ENCODE results near the gene YES1. TPM values are rescaled to one million over a fixed set of nuclear protein-coding genes. Genes with fewer than 3 reads are reported as not detected.
A peak's percentile ranks its signal among the peaks of the same experiment; 100 is the strongest.

YES1 gene
- total and polyA plus RNA-seq, 2 of the 8 experiments (the other 6 are each of a cell fraction or from before 2014, with no cell fraction given) = 14.8 to 94.3 TPM

DNA sequence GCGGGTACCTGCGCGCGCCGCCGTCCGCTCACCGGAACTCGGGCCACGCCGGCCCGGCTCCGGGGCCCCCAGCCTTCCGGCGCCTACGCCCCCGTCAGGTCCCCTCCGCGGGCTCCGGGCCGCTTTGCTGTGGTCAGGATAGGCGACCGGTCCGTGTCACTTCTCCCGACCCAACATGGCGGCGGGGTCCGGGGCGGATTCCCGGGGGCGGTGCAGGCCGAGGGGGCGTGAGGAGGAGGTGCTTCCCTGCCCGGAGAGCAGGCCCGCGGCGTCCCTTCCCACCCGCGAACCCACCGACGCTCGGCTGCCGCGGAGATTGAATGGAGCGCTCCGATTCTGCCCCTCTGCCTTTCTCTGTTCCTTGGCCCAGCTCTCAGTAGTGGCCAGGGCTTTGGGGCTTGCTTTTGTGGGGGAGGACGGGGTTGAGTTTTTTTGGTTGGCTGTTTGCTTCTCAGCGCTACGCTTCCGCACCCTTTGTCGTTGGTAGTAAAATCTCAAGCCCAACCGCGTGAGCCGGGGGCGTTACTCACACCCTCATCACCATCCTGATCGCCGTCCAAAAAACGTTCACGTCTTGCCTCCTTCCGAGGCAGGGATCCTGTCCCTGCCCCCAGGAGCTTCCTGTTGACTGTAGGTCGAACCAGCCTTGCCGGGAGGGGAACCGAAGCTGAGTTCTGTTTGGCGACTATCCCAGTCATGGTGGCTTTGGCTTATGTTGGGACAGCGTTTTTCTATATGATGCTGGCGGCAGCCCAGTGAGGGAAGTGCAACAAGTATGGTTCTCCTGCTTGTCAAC is 532 bp upstream of the YES1 start:
- H4K5ac ChIP-seq (ENCODE audit: insufficient read length, low read depth, low read length) = peak overlapping the region; percentile 94
- no peaks in the 10 kb centered on the region for H3K27me3 ChIP-seq (replicated peaks in 1 of 4; ENCODE audit: control insufficient read depth in 3 of 4, extremely low read depth in 1 of 4, insufficient read depth in 3 of 4, low read length in 3 of 4)
- H2BK5ac ChIP-seq (ENCODE audit: low read depth, low read length) = peak overlapping the region; percentile 96
- CTCF ChIA-PET (ENCODE audit: partially characterized antibody) = interaction anchor here (1.0 to 10.4 kb wide), 5 partner anchors 10 to 72 kb away, joined by 3 to 106 read pairs (median 7); no protein-coding TSS in a partner anchor
- peak overlapping the region; percentile 47 for H2AFZ ChIP-seq (ENCODE audit: low read length)
- H3K4ac ChIP-seq (replicated peaks; ENCODE audit: insufficient read length, low read depth, low read length) = peak overlapping the region; percentile 57
- H2BK15ac ChIP-seq (ENCODE audit: low read length) = peak overlapping the region; percentile 53; the same call in 1 of the 2 replicates
- DNase-seq (ENCODE audit: low read depth in 1 of 2, low spot score in 2 of 2) = peak in 1 of 2 experiments; percentile 90
- H3K56ac ChIP-seq (replicated peaks; ENCODE audit: insufficient read length, low read depth, low read length) = peak overlapping the region; percentile 63
- no peak for FAIRE-seq
- H4K20me1 ChIP-seq (replicated peaks in 1 of 2; ENCODE audit: control insufficient read depth in 1 of 2, insufficient read depth in 2 of 2, low read length in 2 of 2) = peaks cover 2 to 4% of the 10 kb centered on the region in 2 experiments
- H2BK20ac ChIP-seq (ENCODE audit: low read length) = peak overlapping the region; percentile 6; the same call in 1 of the 2 replicates
- H3K9ac ChIP-seq (replicated peaks in 1 of 4; ENCODE audit: extremely low read depth in 1 of 4, low read depth in 3 of 4, low read length in 3 of 4) = peak overlapping the region; percentile 63 to 93 (median 86)
- H4K91ac ChIP-seq (replicated peaks; ENCODE audit: insufficient read length, low read length) = peak overlapping the region; percentile 49
- H3K18ac ChIP-seq (ENCODE audit: extremely low read depth, low read length) = peak overlapping the region; percentile 85
- peaks cover 22 to 40% of the 10 kb centered on the region in 2 experiments for H3K79me2 ChIP-seq (ENCODE audit: control insufficient read depth in 1 of 2, insufficient read depth in 2 of 2, low read length in 2 of 2)
- no peak overlapping the region for H3K23ac ChIP-seq (ENCODE audit: insufficient read length)
- H3K27ac ChIP-seq (ENCODE audit: low read depth, low read length) = peak overlapping the region; percentile 94
- peaks cover 6% of the 10 kb centered on the region; the same call in 1 of the 2 replicates for H3K23me2 ChIP-seq (ENCODE audit: low read depth, low read length)
- peaks cover 3% of the 10 kb centered on the region; the same call in 1 of the 2 replicates for H3K79me1 ChIP-seq (ENCODE audit: low read depth, low read length)
- peak overlapping the region; percentile 92 to 93 (median 92) for H3K4me3 ChIP-seq (ENCODE audit: extremely low read depth in 1 of 4, insufficient read depth in 2 of 4, low read depth in 3 of 4, low read length in 4 of 4)
- peak overlapping the region; percentile 57 for H2BK120ac ChIP-seq (replicated peaks; ENCODE audit: low read depth, low read length)
- H3K36me3 ChIP-seq (ENCODE audit: control insufficient read depth in 2 of 4, insufficient read depth in 4 of 4, low read length in 3 of 4) = no peaks in the 10 kb centered on the region
- no peak overlapping the region for H3K14ac ChIP-seq (ENCODE audit: insufficient read length)
- H3K9me3 ChIP-seq (ENCODE audit: insufficient read depth in 2 of 2, low read depth in 1 of 2, low read length in 1 of 2) = no peaks in the 10 kb centered on the region
- H3K4me1 ChIP-seq (replicated peaks in 1 of 4; ENCODE audit: control insufficient read depth in 3 of 4, insufficient read depth in 4 of 4, low read length in 3 of 4) = peaks cover 0 to 4% (median 2%) of the 10 kb centered on the region in 4 experiments; a peak in 2 of 7 replicates
- no peak overlapping the region for H2AK5ac ChIP-seq (ENCODE audit: low read depth, low read length)
- H2BK12ac ChIP-seq (ENCODE audit: low read depth, low read length) = peak overlapping the region; percentile 3; the same call in 1 of the 2 replicates
- peak overlapping the region; percentile 98 for H4K8ac ChIP-seq (ENCODE audit: extremely low read depth, insufficient read depth, low read length)
- peak overlapping the region; percentile 88 to 90 for H3K4me2 ChIP-seq (ENCODE audit: insufficient read depth in 1 of 2, low read depth in 2 of 2, low read length in 2 of 2)
- 2% methylated on average over 44 of the region's 66 CpGs; no CpG with 5 or more reads in 1 of the 2 experiments for WGBS, 2 experiments (ENCODE audit: extremely low coverage in 1 of 2, insufficient coverage in 1 of 2, insufficient read length in 1 of 2, insufficient replicate concordance in 2 of 2, low coverage in 1 of 2, low lambda C conversion rate in 2 of 2, missing lambda C conversion rate in 1 of 2)
- POLR2A ChIA-PET (ENCODE audit: partially characterized antibody) = interaction anchor here (0.6 to 1.7 kb wide), 10 partner anchors 11 to 175 kb away, joined by 3 to 8 read pairs (median 4); no protein-coding TSS in a partner anchor
- TF ChIP-seq RBBP5 (IDR thresholded peaks at IDR 0.05; ENCODE audit: borderline replicate concordance, low read depth, low read length) (0 out of 2 replicates have a peak, but pooled peaks have one; percentile 52), ASH2L (IDR thresholded peaks at IDR 0.05; ENCODE audit: low read length) (peak; percentile 91), TCF12 (IDR thresholded peaks at IDR 0.05; ENCODE audit: low read depth, low read length) (no peak), POLR2AphosphoS5 (IDR thresholded peaks at IDR 0.05; ENCODE audit: low read depth, low read length) (peak; percentile 79), SIX5 (IDR thresholded peaks at IDR 0.05; ENCODE audit: low read depth, low read length) (no peak), RXRA (IDR thresholded peaks at IDR 0.05; ENCODE audit: insufficient read depth, low read depth, low read length) (no peak), E2F6 (IDR thresholded peaks at IDR 0.05) (peak; percentile 65; the same call in 1 of the 2 replicates), YY1 (IDR thresholded peaks at IDR 0.05; ENCODE audit: low read depth, low read length) (peak; percentile 91)
- TF ChIP-seq, protein P1, sequence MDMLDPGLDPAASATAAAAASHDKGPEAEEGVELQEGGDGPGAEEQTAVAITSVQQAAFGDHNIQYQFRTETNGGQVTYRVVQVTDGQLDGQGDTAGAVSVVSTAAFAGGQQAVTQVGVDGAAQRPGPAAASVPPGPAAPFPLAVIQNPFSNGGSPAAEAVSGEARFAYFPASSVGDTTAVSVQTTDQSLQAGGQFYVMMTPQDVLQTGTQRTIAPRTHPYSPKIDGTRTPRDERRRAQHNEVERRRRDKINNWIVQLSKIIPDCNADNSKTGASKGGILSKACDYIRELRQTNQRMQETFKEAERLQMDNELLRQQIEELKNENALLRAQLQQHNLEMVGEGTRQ (IDR thresholded peaks at IDR 0.05; ENCODE audit: low read length) = no peak
